PC-9 (cell line): ENCODE data around the gene ZNF236. TPM values are rescaled to one million over a fixed set of nuclear protein-coding genes. Genes with fewer than 3 reads are reported as not detected.

ENCODE experiments used
- BruUV-seq: library from RNA; stranded (reverse); fragments of 400-500 nt; replicated peaks from 2 replicates; lab custom pipeline; 2021; lab: Mats Ljungman, UMichigan
- CTCF ChIA-PET: fragments of 300-600 bp; sonication (Branson Sonifier 250); formaldehyde crosslinking; loops from one replicate; lab custom pipeline; 2022; ENCODE audit warnings: antibody characterized with exemption; lab: Charles Lee
- POLR2A ChIA-PET: fragments of 300-600 bp; sonication (Branson Sonifier 250); formaldehyde crosslinking; loops from one replicate; lab custom pipeline; 2022; ENCODE audit warnings: antibody characterized with exemption; ENCODE audit not compliant: unreplicated experiment; lab: Charles Lee
- DNase-seq, 2 experiments: peaks; one replicate each; pipeline versions ENCODE4 v3.0.0 to v3.0.0-alpha.2; 2015 to 2022; ENCODE audit warnings: mixed read lengths in 1 of 2
- H2AFZ ChIP-seq: fragments of 200-600 bp; sonication (generic); 2 replicates; pipeline ENCODE4 v1.8.1; 2017; ENCODE audit warnings: antibody characterized with exemption
- H3F3A ChIP-seq: fragments of 200-600 bp; sonication (generic); 2 replicates; pipeline ENCODE4 v1.8.1; 2017; ENCODE audit warnings: antibody characterized with exemption, mild to moderate bottlenecking, low read depth; ENCODE audit not compliant: insufficient read depth
- H3K27ac ChIP-seq: fragments of 200-600 bp; sonication (generic); 2 replicates; pipeline ENCODE4 v1.6.1; 2016; ENCODE audit warnings: mixed run types
- H3K27me3 ChIP-seq: fragments of 200-600 bp; sonication (generic); 2 replicates; pipeline ENCODE4 v1.6.1; 2016; ENCODE audit warnings: low read depth, mixed run types; ENCODE audit not compliant: insufficient read depth
- H3K36me3 ChIP-seq: fragments of 200-600 bp; sonication (generic); 2 replicates; pipeline ENCODE4 v1.6.1; 2016; ENCODE audit warnings: low read depth, mixed run types
- H3K4me1 ChIP-seq: fragments of 200-600 bp; sonication (generic); replicated peaks from 2 replicates; pipeline ENCODE4 v1.6.1; 2016; ENCODE audit warnings: mixed run types; ENCODE audit not compliant: insufficient read depth
- H3K4me2 ChIP-seq: fragments of 200-600 bp; sonication (generic); 2 replicates; pipeline ENCODE4 v1.6.1; 2017; ENCODE audit warnings: mixed run types
- H3K4me3 ChIP-seq: fragments of 200-600 bp; sonication (generic); 2 replicates; pipeline ENCODE4 v1.6.1; 2016; ENCODE audit warnings: mixed run types
- H3K79me2 ChIP-seq: fragments of 200-600 bp; sonication (generic); 2 replicates; pipeline ENCODE4 v1.6.1; 2017; ENCODE audit warnings: low read depth, mixed run types
- H3K9me2 ChIP-seq: fragments of 200-600 bp; sonication (generic); 2 replicates; pipeline ENCODE4 v1.8.1; 2017; ENCODE audit warnings: mild to moderate bottlenecking; ENCODE audit not compliant: insufficient read depth
- H3K9me3 ChIP-seq: fragments of 200-600 bp; sonication (generic); 2 replicates; pipeline ENCODE4 v1.8.1; 2016; ENCODE audit warnings: low read depth; ENCODE audit not compliant: insufficient read depth
- H4K20me1 ChIP-seq: fragments of 200-600 bp; sonication (generic); 2 replicates; pipeline ENCODE4 v1.8.1; 2017; ENCODE audit not compliant: insufficient read depth
- EZH2 ChIP-seq: fragments of 200-600 bp; sonication (generic); IDR thresholded peaks from 2 replicates; pipeline ENCODE4 v1.8.0; 2017; ENCODE audit warnings: antibody characterized with exemption, low read depth
- intact Hi-C: fragments of 100-400 bp; cut with micrococcal nuclease; formaldehyde crosslinking; loops from one replicate; pipeline ENCODE4 v1.10.0; 2022; ENCODE audit not compliant: unreplicated experiment
- total RNA-seq: library from RNA; stranded (reverse); gene quantifications from 2 replicates; pipeline ENCODE4 v1.2.3, GENCODE V29; 2021
- TF ChIP-seq, protein P1 (sequence below): fragments of 200-600 bp; sonication (generic); conservative IDR thresholded peaks from 2 replicates; pipeline ENCODE4 v1.6.1; 2017; ENCODE audit warnings: mixed run types, antibody characterized with exemption, mild to moderate bottlenecking, moderate library complexity

ZNF236 gene
- total RNA-seq, 1 experiment from 2014 or later, result 10.8 TPM

- Histone ChIP-seq H3K27me3 (no peaks in the 10 kb centered on the region), H2AFZ (no peak overlapping the region)
- no peak for DNase-seq
Observed at GRCh38 chr18:76992226-76993084, 170.1 kb downstream of the ZNF236 start.

GRCh38 chr18:76993085-76993382, 170.7 kb downstream of the ZNF236 start:
- ChIA-PET POLR2A (no interaction called here), CTCF (no interaction called here)
- no TSS peak for BruUV-seq
- Histone ChIP-seq H3K4me1 (no peaks in the 10 kb centered on the region), H3K4me2 (no peak overlapping the region), H3F3A (peaks cover 7% of the 10 kb centered on the region; the same call in 1 of the 2 replicates), H3K4me3 (no peak overlapping the region), H4K20me1 (no peaks in the 10 kb centered on the region), H2AFZ (no peak overlapping the region), H3K9me2 (no peaks in the 10 kb centered on the region), H3K36me3 (no peaks in the 10 kb centered on the region), H3K9me3 (no peaks in the 10 kb centered on the region), H3K27ac (no peak overlapping the region), H3K79me2 (no peaks in the 10 kb centered on the region), H3K27me3 (no peaks in the 10 kb centered on the region)
- DNase-seq, result no peak
- no peak for TF ChIP-seq EZH2
- TF ChIP-seq, protein P1, sequence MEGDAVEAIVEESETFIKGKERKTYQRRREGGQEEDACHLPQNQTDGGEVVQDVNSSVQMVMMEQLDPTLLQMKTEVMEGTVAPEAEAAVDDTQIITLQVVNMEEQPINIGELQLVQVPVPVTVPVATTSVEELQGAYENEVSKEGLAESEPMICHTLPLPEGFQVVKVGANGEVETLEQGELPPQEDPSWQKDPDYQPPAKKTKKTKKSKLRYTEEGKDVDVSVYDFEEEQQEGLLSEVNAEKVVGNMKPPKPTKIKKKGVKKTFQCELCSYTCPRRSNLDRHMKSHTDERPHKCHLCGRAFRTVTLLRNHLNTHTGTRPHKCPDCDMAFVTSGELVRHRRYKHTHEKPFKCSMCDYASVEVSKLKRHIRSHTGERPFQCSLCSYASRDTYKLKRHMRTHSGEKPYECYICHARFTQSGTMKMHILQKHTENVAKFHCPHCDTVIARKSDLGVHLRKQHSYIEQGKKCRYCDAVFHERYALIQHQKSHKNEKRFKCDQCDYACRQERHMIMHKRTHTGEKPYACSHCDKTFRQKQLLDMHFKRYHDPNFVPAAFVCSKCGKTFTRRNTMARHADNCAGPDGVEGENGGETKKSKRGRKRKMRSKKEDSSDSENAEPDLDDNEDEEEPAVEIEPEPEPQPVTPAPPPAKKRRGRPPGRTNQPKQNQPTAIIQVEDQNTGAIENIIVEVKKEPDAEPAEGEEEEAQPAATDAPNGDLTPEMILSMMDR, result no peak
- intact Hi-C loops, result no loop called here

More at GRCh38 chr18:76992226-76993084, 170.1 kb downstream of the ZNF236 start:
- CTCF ChIA-PET, result no interaction called here
- Histone ChIP-seq H4K20me1 (no peaks in the 10 kb centered on the region), H3K9me2 (no peaks in the 10 kb centered on the region), H3K9me3 (no peaks in the 10 kb centered on the region), H3K4me3 (no peak overlapping the region), H3K36me3 (no peaks in the 10 kb centered on the region), H3K4me1 (no peaks in the 10 kb centered on the region), H3F3A (peaks cover 7% of the 10 kb centered on the region; the same call in 1 of the 2 replicates), H3K4me2 (no peak overlapping the region), H3K79me2 (no peaks in the 10 kb centered on the region), H3K27ac (no peak overlapping the region)
- TF ChIP-seq, protein P1, result no peak
- TF ChIP-seq EZH2, result no peak
- intact Hi-C loops, result no loop called here
- no TSS peak for BruUV-seq
- POLR2A ChIA-PET, result no interaction called here

GRCh38 chr18:76993573-76993972, 171.2 kb downstream of the ZNF236 start:
- Histone ChIP-seq H3K9me2 (no peaks in the 10 kb centered on the region), H4K20me1 (no peaks in the 10 kb centered on the region), H3K27me3 (no peaks in the 10 kb centered on the region), H2AFZ (no peak overlapping the region), H3K36me3 (no peaks in the 10 kb centered on the region), H3K4me2 (no peak overlapping the region), H3F3A (peaks cover 7% of the 10 kb centered on the region; the same call in 1 of the 2 replicates), H3K27ac (no peak overlapping the region), H3K9me3 (no peaks in the 10 kb centered on the region), H3K4me3 (no peak overlapping the region), H3K4me1 (no peaks in the 10 kb centered on the region), H3K79me2 (no peaks in the 10 kb centered on the region)
- DNase-seq, result no peak
- intact Hi-C loops, result no loop called here
- ChIA-PET POLR2A (no interaction called here), CTCF (no interaction called here)
- no TSS peak for BruUV-seq
- TF ChIP-seq, protein P1, result no peak
- no peak for TF ChIP-seq EZH2
